Measurements from ENCODE around the gene EMP3. TPM values are rescaled to one million over a fixed set of nuclear protein-coding genes. Genes with fewer than 3 reads are reported as not detected.

The EMP3 gene
- total and polyA plus RNA-seq, 9 of the 15 experiments (the other 6 are each of a cell fraction or from before 2014, with no cell fraction given): 123 to 386 (median 296) TPM

- no TSS peak for BruUV-seq (replicated peaks)
- H3K9ac ChIP-seq (ENCODE audit: insufficient read depth in 1 of 2, low read depth in 2 of 2, low read length in 2 of 2): peak overlapping the region in 1 of 2 experiments; percentile 89; a peak in 2 of 4 replicates
- 0 out of 2 replicates have a peak, but pooled peaks have one; percentile 32 for TF ChIP-seq NFIC (IDR thresholded peaks at IDR 0.05)
- no peak for TF ChIP-seq IRF2 (CRISPR knock-in tag; IDR thresholded peaks at IDR 0.05)
- no peak for TF ChIP-seq ZNF507 (tag; conservative IDR thresholded peaks at IDR 0.05)
- peak; percentile 54 for TF ChIP-seq CXXC5 (CRISPR knock-in tag; IDR thresholded peaks at IDR 0.05)
- no peak for TF ChIP-seq NR3C1 (CRISPR knock-in tag; IDR thresholded peaks at IDR 0.05)
- peak; percentile 28; the same call in 1 of the 2 replicates for TF ChIP-seq CTBP1 (IDR thresholded peaks at IDR 0.05; ENCODE audit: borderline replicate concordance)
- peak; percentile 94 to 96 (median 95) for TF ChIP-seq CTCF (IDR thresholded peaks at IDR 0.05 in 2 of 3, conservative IDR thresholded peaks at IDR 0.05 in 1 of 3; ENCODE audit: insufficient read depth in 2 of 3, low read depth in 1 of 3, low read length in 3 of 3)
- TF ChIP-seq DEAF1 (CRISPR knock-in tag; IDR thresholded peaks at IDR 0.05): peak; percentile 79
- TF ChIP-seq ZBTB5 (IDR thresholded peaks at IDR 0.05): peak; percentile 88
- peak; percentile 95 for TF ChIP-seq HINFP (tag; conservative IDR thresholded peaks at IDR 0.05; ENCODE audit: low read depth)
- TF ChIP-seq ZNF589 (CRISPR knock-in tag; IDR thresholded peaks at IDR 0.05; ENCODE audit: low read depth): no peak
- TF ChIP-seq PHF21A (IDR thresholded peaks at IDR 0.05; ENCODE audit: borderline replicate concordance, low read depth): no peak
- TF ChIP-seq CC2D1A (IDR thresholded peaks at IDR 0.05): peak; percentile 97
These were observed 34.4 kb upstream of the EMP3 start for GRCh38 chr19:48290771-48291488.

More at GRCh38 chr19:48290771-48291488, 34.4 kb upstream of the EMP3 start:
- ATAC-seq: peak; percentile 89
- Histone ChIP-seq H3K27me3 (ENCODE audit: control insufficient read depth in 2 of 2, insufficient read depth in 2 of 2, low read length in 2 of 2) (peaks cover 0 to 6% of the 10 kb centered on the region in 2 experiments; a peak in 2 of 5 replicates), H3K9me1 (ENCODE audit: control insufficient read depth, insufficient read depth, low read length) (no peaks in the 10 kb centered on the region), H3K4me1 (replicated peaks in 1 of 2; ENCODE audit: control insufficient read depth in 2 of 2, insufficient read depth in 2 of 2, low read length in 2 of 2) (peaks cover 7 to 13% of the 10 kb centered on the region in 2 experiments; a peak in 4 of 5 replicates), H2AFZ (ENCODE audit: low read depth, low read length) (peak overlapping the region; percentile 85), H3K4me3 (peak overlapping the region; percentile 30), H3K36me3 (ENCODE audit: control insufficient read depth, insufficient read depth, low read length) (no peaks in the 10 kb centered on the region), H3K27ac (ENCODE audit: extremely low read depth, low read depth, low read length) (no peak overlapping the region), H3K79me2 (ENCODE audit: control insufficient read depth, insufficient read depth, low read length) (no peaks in the 10 kb centered on the region), H3K4me2 (ENCODE audit: insufficient read depth, low read length) (peak overlapping the region; percentile 83), H3K9me3 (replicated peaks; ENCODE audit: control insufficient read depth, insufficient read depth, low read depth, low read length) (0 out of 2 replicates have a peak, but pooled peaks cover 1% of the 10 kb centered on the region), H4K20me1 (replicated peaks; ENCODE audit: control insufficient read depth, insufficient read depth, low read length) (no peaks in the 10 kb centered on the region)
- ChIA-PET POLR2A (interaction anchor here (0.5 kb wide), 1 partner anchor 290 kb away, joined by 3 read pairs; no protein-coding TSS in a partner anchor), CTCF (ENCODE audit: low intra/inter-chr PET ratio) (interaction anchor here (0.6 to 3.3 kb wide), 6 partner anchors 18 to 328 kb away, joined by 3 to 26 read pairs (median 4); no protein-coding TSS in a partner anchor)
- WGBS (ENCODE audit: insufficient coverage, low coverage, missing lambda C conversion rate): 3% methylated on average over 44 of the region's 45 CpGs
- intact Hi-C loops (cut with micrococcal nuclease): loop anchor here (1.0 to 10.0 kb wide), 2 partner anchors 24 to 186 kb away; no protein-coding TSS in a partner anchor
- DNase-seq (ENCODE audit: extremely low read depth in 1 of 4, low spot score in 3 of 4): peak; percentile 71 to 80 (median 77)
- FAIRE-seq: peak; percentile 84
- in situ Hi-C loops (cut with MboI): no loop called here

All from K562 (cell line).